Gastroesophageal sphincter (tissue), 3 donors: ENCODE measurements around the gene PAX5.

Source experiments
- EP300 ChIP-seq: sonication (generic); formaldehyde crosslinking; IDR thresholded peaks from one replicate; pipeline ENCODE4 v1.6.1; 2017; ENCODE audit warnings: antibody characterized with exemption, mild to moderate bottlenecking
- POLR2A ChIP-seq, 2 donors: fragments of 450-650 bp; IDR thresholded peaks; one replicate each; pipeline ENCODE4 v1.6.1; 2017; ENCODE audit warnings: antibody characterized with exemption in 2 of 2, mild to moderate bottlenecking in 2 of 2, moderate library complexity in 1 of 2
- POLR2AphosphoS5 ChIP-seq: sonication (generic); formaldehyde crosslinking; IDR thresholded peaks from one replicate; pipeline ENCODE4 v1.6.1; 2017; ENCODE audit warnings: antibody characterized with exemption
- TF ChIP-seq, protein P1 (sequence below), 4 experiments: fragments of 200-600 bp in 2 of 4; fragments of 450-650 bp in 2 of 4; sonication (generic) in 1 of 4; IDR thresholded peaks; one replicate each; pipeline ENCODE4 v1.5.1; 2017 to 2019; ENCODE audit warnings: antibody characterized with exemption in 4 of 4, mild to moderate bottlenecking in 2 of 4, moderate library complexity in 2 of 4

DNA sequence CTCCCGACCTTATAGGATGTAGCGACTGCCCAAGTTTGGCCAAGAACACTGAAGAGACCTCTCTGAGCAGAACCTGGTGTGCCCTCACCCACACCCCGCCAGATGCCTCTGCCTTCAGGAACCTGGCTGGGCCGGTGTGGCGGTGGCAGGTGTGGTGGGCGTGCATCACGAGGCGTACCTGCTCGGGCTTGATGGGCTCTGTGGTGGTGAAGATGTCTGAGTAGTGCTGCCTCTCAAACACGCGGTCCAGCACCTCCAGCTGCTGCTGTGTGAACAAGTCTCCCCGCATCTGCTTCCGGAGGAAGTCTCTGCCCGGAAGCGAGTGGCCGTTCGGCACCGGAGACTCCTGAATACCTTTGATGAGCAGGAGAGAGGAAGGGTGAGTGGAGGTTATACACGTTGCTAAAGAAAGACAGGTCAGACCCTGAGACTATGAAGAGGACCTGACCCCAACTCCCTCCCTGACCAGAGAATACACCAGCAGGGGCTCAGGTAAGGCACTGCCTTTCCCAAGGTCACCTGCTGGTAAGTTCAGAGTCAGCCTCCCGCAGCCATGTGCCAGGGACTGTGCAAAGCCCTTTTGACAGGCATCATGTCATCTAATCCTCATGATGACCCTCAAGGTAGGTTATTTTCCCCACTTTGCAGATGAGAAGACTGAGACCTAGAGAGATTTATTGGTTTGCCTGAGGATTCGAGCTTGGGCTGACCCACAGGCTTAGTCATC, 67.5 kb downstream of the PAX5 start:
- TF ChIP-seq, protein P1, sequence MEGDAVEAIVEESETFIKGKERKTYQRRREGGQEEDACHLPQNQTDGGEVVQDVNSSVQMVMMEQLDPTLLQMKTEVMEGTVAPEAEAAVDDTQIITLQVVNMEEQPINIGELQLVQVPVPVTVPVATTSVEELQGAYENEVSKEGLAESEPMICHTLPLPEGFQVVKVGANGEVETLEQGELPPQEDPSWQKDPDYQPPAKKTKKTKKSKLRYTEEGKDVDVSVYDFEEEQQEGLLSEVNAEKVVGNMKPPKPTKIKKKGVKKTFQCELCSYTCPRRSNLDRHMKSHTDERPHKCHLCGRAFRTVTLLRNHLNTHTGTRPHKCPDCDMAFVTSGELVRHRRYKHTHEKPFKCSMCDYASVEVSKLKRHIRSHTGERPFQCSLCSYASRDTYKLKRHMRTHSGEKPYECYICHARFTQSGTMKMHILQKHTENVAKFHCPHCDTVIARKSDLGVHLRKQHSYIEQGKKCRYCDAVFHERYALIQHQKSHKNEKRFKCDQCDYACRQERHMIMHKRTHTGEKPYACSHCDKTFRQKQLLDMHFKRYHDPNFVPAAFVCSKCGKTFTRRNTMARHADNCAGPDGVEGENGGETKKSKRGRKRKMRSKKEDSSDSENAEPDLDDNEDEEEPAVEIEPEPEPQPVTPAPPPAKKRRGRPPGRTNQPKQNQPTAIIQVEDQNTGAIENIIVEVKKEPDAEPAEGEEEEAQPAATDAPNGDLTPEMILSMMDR (IDR thresholded peaks at IDR 0.05), result no peak
- no peak for TF ChIP-seq POLR2A (IDR thresholded peaks at IDR 0.05)
- no peak for TF ChIP-seq POLR2AphosphoS5
- TF ChIP-seq EP300, result no peak
